Measurements from ENCODE around the gene SOCS7. TPM values are rescaled to one million over a fixed set of nuclear protein-coding genes. Genes with fewer than 3 reads are reported as not detected.

The SOCS7 gene
- total and polyA plus RNA-seq, 2 donors (not counting 1 experiment from before 2014, with no cell fraction given), result 4.8 to 9.4 TPM

GRCh38 chr17:38349097-38349730, 2.4 kb upstream of the SOCS7 start:
- H3K9ac ChIP-seq (ENCODE audit: insufficient read depth, low read length), result no peak overlapping the region
- no peak overlapping the region for H2AFZ ChIP-seq (ENCODE audit: low read length)
- H3K4me2 ChIP-seq (ENCODE audit: extremely low read depth, insufficient read depth, low read length), result no peak overlapping the region
- H3K79me2 ChIP-seq (ENCODE audit: control insufficient read depth, insufficient read depth, low read length), result peaks cover 10% of the 10 kb centered on the region
- H3K9me3 ChIP-seq (ENCODE audit: control insufficient read depth, insufficient read depth, low read depth, low read length), result no peaks in the 10 kb centered on the region
- TF ChIP-seq CTCF (conservative IDR thresholded peaks at IDR 0.05 in 1 of 2, IDR thresholded peaks at IDR 0.05 in 1 of 2; ENCODE audit: low read depth in 1 of 2, low read length in 2 of 2) (peak; percentile 98 to 99), EZH2 (IDR thresholded peaks at IDR 0.05; ENCODE audit: low read length, missing control alignments) (no peak)
- H3K27ac ChIP-seq (ENCODE audit: insufficient read depth, low read length), result no peak overlapping the region
- H3K27me3 ChIP-seq (ENCODE audit: control insufficient read depth, insufficient read depth, low read length), result peaks cover under 1% of the 10 kb centered on the region
- no peaks in the 10 kb centered on the region for H3K36me3 ChIP-seq (ENCODE audit: control insufficient read depth, insufficient read depth, low read length)
- H3K4me3 ChIP-seq (replicated peaks in 1 of 4; ENCODE audit: control extremely low read depth in 1 of 4, insufficient read depth in 1 of 4, low read depth in 3 of 4, low read length in 4 of 4), result no peak overlapping the region
- no peaks in the 10 kb centered on the region for H3K4me1 ChIP-seq (ENCODE audit: control insufficient read depth, extremely low read depth, insufficient read depth, low read length)
- peak; percentile 64 to 82 for DNase-seq (ENCODE audit: low read depth in 2 of 2)
- no peaks in the 10 kb centered on the region for H4K20me1 ChIP-seq (ENCODE audit: control insufficient read depth, extremely low read depth, insufficient read depth, low read length)

GRCh38 chr17:38350035-38350434, 1.6 kb upstream of the SOCS7 start:
- Histone ChIP-seq H4K20me1 (ENCODE audit: control insufficient read depth, extremely low read depth, insufficient read depth, low read length) (no peaks in the 10 kb centered on the region), H3K4me2 (ENCODE audit: extremely low read depth, insufficient read depth, low read length) (no peak overlapping the region), H3K4me1 (ENCODE audit: control insufficient read depth, extremely low read depth, insufficient read depth, low read length) (no peaks in the 10 kb centered on the region), H2AFZ (ENCODE audit: low read length) (no peak overlapping the region), H3K27me3 (ENCODE audit: control insufficient read depth, insufficient read depth, low read length) (no peaks in the 10 kb centered on the region), H3K9ac (ENCODE audit: insufficient read depth, low read length) (no peak overlapping the region), H3K9me3 (ENCODE audit: control insufficient read depth, insufficient read depth, low read depth, low read length) (no peaks in the 10 kb centered on the region), H3K79me2 (ENCODE audit: control insufficient read depth, insufficient read depth, low read length) (peaks cover 15% of the 10 kb centered on the region), H3K27ac (ENCODE audit: insufficient read depth, low read length) (no peak overlapping the region), H3K4me3 (replicated peaks in 1 of 4; ENCODE audit: control extremely low read depth in 1 of 4, insufficient read depth in 1 of 4, low read depth in 3 of 4, low read length in 4 of 4) (no peak overlapping the region), H3K36me3 (ENCODE audit: control insufficient read depth, insufficient read depth, low read length) (no peaks in the 10 kb centered on the region)
- DNase-seq (ENCODE audit: low read depth in 2 of 2), result no peak
- TF ChIP-seq CTCF (conservative IDR thresholded peaks at IDR 0.05 in 1 of 2, IDR thresholded peaks at IDR 0.05 in 1 of 2; ENCODE audit: low read depth in 1 of 2, low read length in 2 of 2) (no peak), EZH2 (IDR thresholded peaks at IDR 0.05; ENCODE audit: low read length, missing control alignments) (no peak)

GRCh38 chr17:38352245-38353085, 821 bp downstream of the SOCS7 start:
- peak overlapping the region; percentile 65 for H3K9ac ChIP-seq (ENCODE audit: insufficient read depth, low read length)
- no peaks in the 10 kb centered on the region for H3K27me3 ChIP-seq (ENCODE audit: control insufficient read depth, insufficient read depth, low read length)
- TF ChIP-seq EZH2 (IDR thresholded peaks at IDR 0.05; ENCODE audit: low read length, missing control alignments) (no peak), CTCF (conservative IDR thresholded peaks at IDR 0.05 in 1 of 2, IDR thresholded peaks at IDR 0.05 in 1 of 2; ENCODE audit: low read depth in 1 of 2, low read length in 2 of 2) (no peak)
- H3K4me2 ChIP-seq (ENCODE audit: extremely low read depth, insufficient read depth, low read length), result peak overlapping the region; percentile 95
- peaks cover under 1% of the 10 kb centered on the region for H4K20me1 ChIP-seq (ENCODE audit: control insufficient read depth, extremely low read depth, insufficient read depth, low read length)
- peak overlapping the region; percentile 29 for H2AFZ ChIP-seq (ENCODE audit: low read length)
- H3K4me3 ChIP-seq (replicated peaks in 1 of 4; ENCODE audit: control extremely low read depth in 1 of 4, insufficient read depth in 1 of 4, low read depth in 3 of 4, low read length in 4 of 4), result peak overlapping the region; percentile 70 to 82 (median 77)
- H3K36me3 ChIP-seq (ENCODE audit: control insufficient read depth, insufficient read depth, low read length), result no peaks in the 10 kb centered on the region
- H3K4me1 ChIP-seq (ENCODE audit: control insufficient read depth, extremely low read depth, insufficient read depth, low read length), result no peaks in the 10 kb centered on the region
- H3K79me2 ChIP-seq (ENCODE audit: control insufficient read depth, insufficient read depth, low read length), result peaks cover 19% of the 10 kb centered on the region
- H3K9me3 ChIP-seq (ENCODE audit: control insufficient read depth, insufficient read depth, low read depth, low read length), result no peaks in the 10 kb centered on the region
- H3K27ac ChIP-seq (ENCODE audit: insufficient read depth, low read length), result peak overlapping the region; percentile 62
- peak; percentile 12 to 29 for DNase-seq (ENCODE audit: low read depth in 2 of 2)
